Endodermal cell (in vitro differentiated cells): ENCODE measurements around the gene PLA2G2E. TPM values are rescaled to one million over a fixed set of nuclear protein-coding genes. Genes with fewer than 3 reads are reported as not detected.
"Not testable (repeated sequence)": the region's sequence is repeated elsewhere in the genome, so short reads cannot be mapped to it uniquely, and the experiment has no call there.

ENCODE experiments used
- DNase-seq: peaks from one replicate; pipeline ENCODE4 v3.0.0-alpha.2; 2017
- H3K27ac ChIP-seq: 2 replicates; pipeline ENCODE4 v1.5.1; 2013; ENCODE audit warnings: mild to moderate bottlenecking, low read depth, low read length, moderate library complexity
- H3K27me3 ChIP-seq: 2 replicates; pipeline ENCODE4 v1.6.1; 2013; ENCODE audit warnings: mild to moderate bottlenecking, low read length, moderate library complexity; ENCODE audit not compliant: insufficient read depth, control insufficient read depth, poor library complexity, severe bottlenecking
- H3K36me3 ChIP-seq: 2 replicates; pipeline ENCODE4 v1.7.0; 2013; ENCODE audit warnings: mild to moderate bottlenecking, low read length, moderate library complexity; ENCODE audit not compliant: control insufficient read depth, insufficient read depth
- H3K4me1 ChIP-seq: one replicate; pipeline ENCODE4 v1.7.0; 2013; ENCODE audit warnings: low read length; ENCODE audit not compliant: control insufficient read depth, insufficient read depth
- H3K4me3 ChIP-seq: 2 replicates; pipeline ENCODE4 v1.5.1; 2013; ENCODE audit warnings: mild to moderate bottlenecking, low read length, moderate library complexity
- H3K9ac ChIP-seq: 2 replicates; pipeline ENCODE4 v1.6.1; 2013; ENCODE audit warnings: mild to moderate bottlenecking, low read length, moderate library complexity; ENCODE audit not compliant: poor library complexity, severe bottlenecking; ENCODE audit errors: extremely low read depth
- H3K9me3 ChIP-seq: 2 replicates; pipeline ENCODE4 v1.6.1; 2013; ENCODE audit warnings: mild to moderate bottlenecking, low read length, moderate library complexity; ENCODE audit not compliant: control insufficient read depth
- H3K27ac Mint-ChIP-seq: 2 replicates; pipeline ENCODE4 v1.8.0; 2020; ENCODE audit warnings: mixed read lengths
- H3K27me3 Mint-ChIP-seq: 2 replicates; pipeline ENCODE4 v1.8.0; 2021; ENCODE audit warnings: mild to moderate bottlenecking, mixed read lengths; ENCODE audit not compliant: insufficient read depth
- H3K36me3 Mint-ChIP-seq: 2 replicates; pipeline ENCODE4 v1.8.0; 2020; ENCODE audit warnings: low read depth, mixed read lengths
- H3K4me1 Mint-ChIP-seq: 2 replicates; pipeline ENCODE4 v1.8.0; 2020; ENCODE audit warnings: mixed read lengths
- H3K4me3 Mint-ChIP-seq: 2 replicates; pipeline ENCODE4 v1.8.0; 2020; ENCODE audit warnings: mild to moderate bottlenecking, moderate library complexity, mixed read lengths
- H3K9me3 Mint-ChIP-seq: 2 replicates; pipeline ENCODE4 v1.8.0; 2020; ENCODE audit warnings: mild to moderate bottlenecking, mixed read lengths
- CTCF ChIP-seq: fragments of 200-600 bp; sonication (generic); conservative IDR thresholded peaks from 2 replicates; pipeline ENCODE4 v1.5.0; 2021; ENCODE audit warnings: antibody characterized with exemption, mild to moderate bottlenecking
- WGBS, 2 experiments: methylation state at CpG; one replicate each; pipeline versions ENCODE4 v1.1.5 to v1.1.7; 2013; ENCODE audit warnings: missing lambda C conversion rate in 2 of 2, mixed read lengths in 1 of 2; ENCODE audit not compliant: insufficient coverage in 1 of 2, insufficient read length in 1 of 2; 5-methylcytosine and 5-hydroxymethylcytosine counted together
- total RNA-seq, 2 donors: library from RNA; stranded (reverse); fragmentation: NEBNext Ultra II Directional in 1 of 2; extraction: Animal tissue kit (Norgen Biotek cat#: 25700) in 1 of 2; gene quantifications; 2 replicates in 1 of 2; 3 replicates in 1 of 2; pipeline ENCODE4 v1.2.1, GENCODE V29; 2021

The PLA2G2E gene
- total RNA-seq, 2 donors from 2014 or later, result not detected

- H3K27me3 ChIP-seq, result no peaks in the 10 kb centered on the region
- Mint-ChIP-seq H3K4me3 (no peak overlapping the region), H3K4me1 (peaks cover 13% of the 10 kb centered on the region), H3K27ac (no peak overlapping the region), H3K27me3 (peaks cover 1% of the 10 kb centered on the region), H3K36me3 (peaks cover 6% of the 10 kb centered on the region), H3K9me3 (peaks cover 45% of the 10 kb centered on the region)
- DNase-seq, result no peak
- 38 to 43% methylated on average over 1 of the region's 1 CpG for WGBS, 2 experiments
- peaks cover 34% of the 10 kb centered on the region for H3K9me3 ChIP-seq
- H3K4me3 ChIP-seq, result no peak overlapping the region
- H3K27ac ChIP-seq, result no peak overlapping the region
- H3K36me3 ChIP-seq, result no peaks in the 10 kb centered on the region
- no peak overlapping the region for H3K9ac ChIP-seq
- H3K4me1 ChIP-seq, result no peaks in the 10 kb centered on the region
- no peak for TF ChIP-seq CTCF
These were observed 9.4 kb upstream of the PLA2G2E start for GRCh38 chr1:19932866-19933265.

DNA sequence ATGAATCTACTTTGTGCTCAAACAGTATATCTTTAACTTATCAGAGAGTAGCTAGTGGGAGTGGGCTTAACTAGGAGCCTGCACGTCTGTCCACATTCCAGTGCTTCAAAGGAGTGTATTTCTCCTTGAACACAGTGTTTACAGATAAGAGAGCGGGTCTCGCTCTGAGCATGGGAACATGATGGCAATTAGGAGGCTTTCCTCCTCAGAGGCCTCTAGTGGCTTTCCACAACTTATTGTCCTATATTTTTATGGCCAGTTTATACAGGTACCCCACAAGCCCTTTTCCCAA is 3.7 kb upstream of the PLA2G2E start:
- DNase-seq, H3K27ac ChIP-seq, H3K4me1 ChIP-seq, H3K4me3 Mint-ChIP-seq, H3K4me3 ChIP-seq, H3K4me1 Mint-ChIP-seq, H3K27ac Mint-ChIP-seq, H3K27me3 ChIP-seq, H3K9ac ChIP-seq, H3K36me3 Mint-ChIP-seq, H3K27me3 Mint-ChIP-seq, H3K36me3 ChIP-seq: not testable (repeated sequence)
- H3K9me3 Mint-ChIP-seq, result peaks cover 37% of the 10 kb centered on the region
- peaks cover 20% of the 10 kb centered on the region for H3K9me3 ChIP-seq
- WGBS, 2 experiments, result 81 to 94% methylated on average over 3 of the region's 3 CpGs

DNA sequence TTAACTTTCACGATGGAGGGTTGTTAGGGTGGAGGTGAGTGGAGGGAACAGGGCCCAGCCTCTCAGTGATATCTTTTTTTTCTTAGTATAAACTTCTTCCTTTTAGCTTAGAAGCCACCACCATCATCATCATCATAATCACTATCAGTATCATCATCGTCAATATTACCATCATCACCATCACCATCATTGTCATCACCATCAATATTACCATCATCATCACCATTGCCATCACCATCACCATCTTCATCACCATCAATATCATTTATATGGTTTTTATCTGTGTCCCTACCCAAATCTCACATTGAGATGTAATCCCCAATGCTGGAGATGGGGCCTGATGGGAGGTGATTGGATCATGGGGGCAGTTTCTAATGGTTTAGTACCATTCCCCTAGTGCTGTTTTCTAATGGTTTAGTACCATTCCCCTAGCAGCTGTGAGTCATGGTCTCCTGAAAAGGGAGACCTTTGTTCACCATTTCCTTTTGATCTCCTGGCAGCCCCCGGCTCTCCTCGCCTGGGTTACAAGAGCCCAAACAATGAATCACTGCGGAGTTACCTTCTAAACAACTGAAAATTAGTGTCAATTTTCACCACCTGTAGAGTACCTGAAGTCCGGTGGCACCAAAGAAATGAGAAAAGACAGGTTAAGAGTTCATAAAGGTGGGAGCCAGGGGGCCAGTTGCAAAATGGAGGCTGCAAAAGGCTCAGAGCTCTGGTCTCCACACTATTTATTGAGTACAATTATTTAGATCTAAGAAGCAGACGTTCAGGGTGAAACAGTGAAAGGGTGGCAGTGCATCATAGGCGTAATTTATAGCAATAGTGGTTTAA is 3.1 kb upstream of the PLA2G2E start:
- H3K27ac Mint-ChIP-seq, result no peak overlapping the region
- peaks cover 31% of the 10 kb centered on the region for H3K9me3 Mint-ChIP-seq
- no peak overlapping the region for H3K27ac ChIP-seq
- no peak overlapping the region for H3K9ac ChIP-seq
- no peak for DNase-seq
- no peak overlapping the region for H3K4me3 Mint-ChIP-seq
- 82 to 86% methylated on average over 6 to 7 of the region's 8 CpGs for WGBS, 2 experiments
- H3K27me3 Mint-ChIP-seq, result peaks cover 1% of the 10 kb centered on the region
- no peaks in the 10 kb centered on the region for H3K4me1 Mint-ChIP-seq
- TF ChIP-seq CTCF, result no peak
- H3K36me3 ChIP-seq, result no peaks in the 10 kb centered on the region
- H3K9me3 ChIP-seq, result peaks cover 14% of the 10 kb centered on the region
- H3K27me3 ChIP-seq, result no peaks in the 10 kb centered on the region
- no peak overlapping the region for H3K4me3 ChIP-seq
- no peaks in the 10 kb centered on the region for H3K4me1 ChIP-seq
- no peaks in the 10 kb centered on the region for H3K36me3 Mint-ChIP-seq
